DMS79 (cell line): ENCODE results near the gene TCEAL7.

Source experiments
- DNase-seq: peaks from one replicate; lab custom pipeline; 2025; lab: John Stamatoyannopoulos, UW

The TCEAL7 gene

DNA sequence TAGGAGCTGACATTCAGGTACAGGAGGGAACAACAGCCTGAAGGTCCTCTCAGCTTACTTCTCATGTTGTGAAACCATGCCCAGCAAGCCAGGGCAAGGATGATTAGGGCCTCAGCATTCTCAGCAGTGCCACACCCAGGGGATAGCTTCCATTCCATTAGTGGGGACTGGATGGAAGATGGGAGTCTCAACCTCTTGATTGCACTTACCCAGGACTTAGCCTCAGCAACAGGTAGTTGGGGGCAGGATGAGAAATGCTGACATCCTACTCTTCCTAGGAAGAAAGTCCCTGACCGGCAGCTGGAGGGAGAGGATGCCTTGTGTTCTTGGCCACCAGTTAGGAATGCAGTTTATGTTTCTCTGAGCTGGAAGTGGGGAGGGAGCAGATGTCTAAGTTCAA, 37.5 kb downstream of the TCEAL7 start:
- DNase-seq, result no peak

DNA sequence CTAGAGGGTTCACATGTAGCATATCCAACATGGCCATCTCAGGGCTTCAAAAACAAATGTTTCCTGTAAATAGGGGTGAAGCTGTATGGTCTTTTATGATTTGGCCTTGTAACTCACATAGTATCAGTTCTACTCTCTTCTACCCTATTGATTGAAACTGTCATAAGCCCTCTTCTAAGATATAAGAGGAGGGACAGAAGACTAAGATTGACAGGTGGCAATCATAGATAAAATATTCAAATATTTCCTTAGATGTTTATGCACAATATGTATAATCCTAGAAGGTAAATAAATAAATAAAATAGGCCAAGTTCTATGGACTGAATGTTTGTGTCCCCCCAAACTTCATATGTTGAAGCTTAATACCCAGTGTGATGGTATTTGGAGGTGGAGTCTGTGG, 39.4 kb downstream of the TCEAL7 start:
- no peak for DNase-seq

DNA sequence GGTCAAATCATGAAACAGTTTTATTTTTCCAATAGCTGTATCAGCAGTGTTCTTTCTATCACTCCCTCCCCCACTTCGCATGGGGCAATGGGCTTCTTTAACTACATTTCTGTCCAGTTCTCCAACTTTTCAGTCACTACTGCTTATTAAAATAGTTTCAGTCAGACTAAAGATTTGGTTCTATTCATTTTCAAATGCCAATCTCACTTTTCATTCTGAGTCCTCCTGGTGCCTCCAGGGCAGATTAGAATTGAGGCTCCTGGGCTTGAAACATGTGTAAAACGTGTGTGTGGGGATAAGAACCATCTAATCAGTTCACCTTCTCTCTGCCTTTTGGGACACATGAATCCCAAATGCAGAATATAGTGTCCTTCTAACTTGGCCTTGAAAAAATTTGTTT, 42.8 kb downstream of the TCEAL7 start:
- DNase-seq, result no peak

- DNase-seq, result no peak
Measured at GRCh38 chrX:103373581-103373980, 43.5 kb downstream of the TCEAL7 start.

DNA sequence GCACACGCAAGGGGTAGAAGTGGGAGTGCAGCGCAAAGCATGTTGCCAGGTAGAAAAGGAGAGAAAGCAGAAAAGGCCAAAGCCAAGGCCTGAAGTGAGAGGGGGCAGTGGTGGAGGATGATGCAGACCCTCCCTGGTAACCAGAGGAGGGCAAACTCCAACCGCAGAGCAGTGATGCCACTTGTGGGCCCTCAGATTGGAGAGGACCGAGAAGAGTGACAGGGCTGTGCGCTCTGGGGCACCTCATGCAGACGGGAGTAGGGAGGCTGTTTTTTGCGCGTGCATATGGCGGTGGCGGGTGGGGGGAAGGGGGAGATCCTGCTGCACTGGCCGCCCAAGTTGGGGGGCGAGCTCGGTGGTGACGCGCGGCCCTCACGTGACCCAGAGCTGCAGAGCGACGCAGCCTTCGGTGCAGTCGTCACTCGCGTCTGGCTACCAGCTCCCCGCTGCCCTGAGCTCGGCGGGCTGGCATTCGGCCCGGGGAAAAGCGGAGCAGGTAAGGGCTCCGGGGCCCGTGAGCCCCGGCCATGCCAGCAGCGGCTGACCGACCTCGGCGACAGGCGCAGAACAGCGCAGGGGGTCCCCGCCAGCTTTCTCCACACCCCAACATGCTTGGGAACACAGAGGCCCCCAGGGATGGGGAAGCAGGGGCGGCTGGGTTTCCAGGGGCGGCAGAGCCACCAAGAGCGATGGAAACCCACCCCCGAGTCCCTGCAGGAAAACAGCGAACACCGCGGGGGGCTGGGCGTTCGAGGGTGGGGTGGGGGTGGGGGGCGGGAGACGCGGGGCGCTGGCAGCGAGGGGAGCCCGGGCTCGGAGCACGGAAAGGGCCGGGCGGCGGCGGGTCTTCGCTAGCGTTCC, 46.3 kb downstream of the TCEAL7 start, which contains the start of gene BEX3:
Gene BEX3, plus strand, starts transcription at position 421 of the 861 bp plus-strand sequence. CDS start 984 bp downstream, outside the sequence.
- DNase-seq, result peak; percentile 94

DNA sequence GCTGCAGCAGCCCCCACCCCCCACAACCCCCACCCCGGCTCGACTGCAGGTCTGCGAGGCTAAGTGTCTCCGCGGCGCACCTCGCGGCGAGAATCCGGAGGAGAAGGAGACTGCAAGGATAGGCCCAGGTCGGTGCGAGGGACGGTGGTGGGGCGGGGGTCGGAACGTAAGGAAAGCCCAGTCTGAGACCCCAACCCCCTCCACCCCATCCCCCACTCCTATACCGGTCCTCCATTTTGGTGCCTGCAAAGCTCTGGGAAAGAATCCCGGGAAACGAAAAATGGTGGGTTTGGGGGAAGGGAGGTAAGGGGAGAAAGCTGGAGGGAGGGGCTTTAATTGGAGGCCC, 46.9 kb downstream of the TCEAL7 start:
- DNase-seq, result peak; percentile 51

GRCh38 chrX:103378990-103379389, 49.0 kb downstream of the TCEAL7 start:
- DNase-seq, result no peak
